CD4-positive, alpha-beta T cell treated with Interleukin-4 for 4 hours (primary cell): ENCODE measurements around the gene GNGT2.

Experiments used
- DNase-seq: peaks from one replicate; pipeline ENCODE4 v3.0.0-alpha.2; 2020

The GNGT2 gene

GRCh38 chr17:49210158-49211029, at the start of gene GNGT2, which contains the start of gene ABI3:
Gene GNGT2 (minus strand): TSS chr17:49210574. CDS start chr17:49207422, 3,152 bp downstream.
Gene ABI3 (plus strand): TSS chr17:49210707. CDS start chr17:49210725, 18 bp downstream.
- peak; percentile 70 for DNase-seq

GRCh38 chr17:49259663-49260010, 49.3 kb upstream of the GNGT2 start:
- no peak for DNase-seq

- DNase-seq, result no peak
Measured at GRCh38 chr17:49258394-49258793, 48.0 kb upstream of the GNGT2 start.

- no peak for DNase-seq
Measured at GRCh38 chr17:49255125-49255524, 44.8 kb upstream of the GNGT2 start.

GRCh38 chr17:49254066-49254465, 43.7 kb upstream of the GNGT2 start:
- DNase-seq, result no peak

GRCh38 chr17:49252148-49252695, 41.8 kb upstream of the GNGT2 start:
- DNase-seq, result no peak

- no peak for DNase-seq
Measured at GRCh38 chr17:49249890-49250522, 39.6 kb upstream of the GNGT2 start.

GRCh38 chr17:49249292-49249794, 39.0 kb upstream of the GNGT2 start:
- DNase-seq, result no peak

- DNase-seq, result no peak
Measured at GRCh38 chr17:49247944-49248343, 37.6 kb upstream of the GNGT2 start.

GRCh38 chr17:49244839-49245238, 34.5 kb upstream of the GNGT2 start:
- DNase-seq, result no peak

GRCh38 chr17:49242813-49243212, 32.4 kb upstream of the GNGT2 start:
- no peak for DNase-seq

GRCh38 chr17:49241692-49242397, 31.5 kb upstream of the GNGT2 start:
- no peak for DNase-seq

GRCh38 chr17:49241040-49241439, 30.7 kb upstream of the GNGT2 start:
- DNase-seq, result no peak

- no peak for DNase-seq
Measured at GRCh38 chr17:49240619-49241018, 30.2 kb upstream of the GNGT2 start.

- DNase-seq, result no peak
Measured at GRCh38 chr17:49239963-49240362, 29.6 kb upstream of the GNGT2 start.

- no peak for DNase-seq
Measured at GRCh38 chr17:49235896-49236295, 25.5 kb upstream of the GNGT2 start.

GRCh38 chr17:49234509-49235080, 24.2 kb upstream of the GNGT2 start:
- no peak for DNase-seq

- DNase-seq, result no peak
Measured at GRCh38 chr17:49231563-49231894, 21.2 kb upstream of the GNGT2 start.

GRCh38 chr17:49230636-49231562, 20.5 kb upstream of the GNGT2 start, which contains the start of gene PHOSPHO1:
Gene PHOSPHO1 (minus strand): TSS chr17:49230787. CDS start chr17:49226691, 4,096 bp downstream.
- peak; percentile 76 for DNase-seq

- DNase-seq, result no peak
Measured at GRCh38 chr17:49229805-49230600, 19.6 kb upstream of the GNGT2 start.
